CD14-positive monocyte (primary cell): ENCODE results near the gene PDE9A. TPM values are rescaled to one million over a fixed set of nuclear protein-coding genes. Genes with fewer than 3 reads are reported as not detected.

Source experiments
- DNase-seq, 3 donors: peaks; one replicate each; pipeline ENCODE4 v3.0.0-alpha.2; 2011 to 2022
- H2AFZ ChIP-seq: 2 replicates; pipeline ENCODE4 v1.6.0; 2012; ENCODE audit warnings: mild to moderate bottlenecking, low read depth, low read length, inconsistent platforms; ENCODE audit not compliant: insufficient read depth, poor library complexity, severe bottlenecking
- H3K27ac ChIP-seq, 2 donors: 1 replicate in 1 of 2; 2 replicates in 1 of 2; pipeline ENCODE4 v1.5.1; 2012 to 2013; ENCODE audit warnings: low read length in 2 of 2, control low read depth in 1 of 2, inconsistent platforms in 1 of 2, low read depth in 1 of 2, mild to moderate bottlenecking in 1 of 2
- H3K27me3 ChIP-seq, 2 donors: one replicate each; pipeline versions ENCODE4 v1.6.0 to v1.6.1; 2011 to 2013; ENCODE audit warnings: low read length in 2 of 2; ENCODE audit not compliant: control insufficient read depth in 2 of 2, insufficient read depth in 2 of 2
- H3K36me3 ChIP-seq, 2 donors: replicated peaks in 1 of 2; 1 replicate in 1 of 2; 2 replicates in 1 of 2; pipeline versions ENCODE4 v1.5.1 to v1.6.1; 2012 to 2013; ENCODE audit warnings: low read length in 2 of 2, control low read depth in 1 of 2, inconsistent platforms in 1 of 2, mild to moderate bottlenecking in 1 of 2; ENCODE audit not compliant: insufficient read depth in 2 of 2, control insufficient read depth in 1 of 2
- H3K4me1 ChIP-seq, 2 donors: 1 replicate in 1 of 2; 2 replicates in 1 of 2; pipeline versions ENCODE4 v1.5.1 to v1.6.1; 2012 to 2013; ENCODE audit warnings: low read length in 2 of 2, control low read depth in 1 of 2, inconsistent platforms in 1 of 2, mild to moderate bottlenecking in 1 of 2, moderate library complexity in 1 of 2; ENCODE audit not compliant: insufficient read depth in 2 of 2, control insufficient read depth in 1 of 2
- H3K4me2 ChIP-seq: replicated peaks from 2 replicates; pipeline ENCODE3; 2012; ENCODE audit warnings: low read length, moderate library complexity, mild to moderate bottlenecking; ENCODE audit not compliant: poor library complexity, severe bottlenecking; ENCODE audit errors: extremely low read depth
- H3K4me3 ChIP-seq, 3 experiments: fragments of 200-600 bp in 1 of 3; sonication (generic) in 1 of 3; replicated peaks in 1 of 3; 1 replicate in 2 of 3; 2 replicates in 1 of 3; pipeline ENCODE4 v1.5.1; 2011 to 2013; ENCODE audit warnings: low read length in 3 of 3, mild to moderate bottlenecking in 3 of 3, control low read depth in 2 of 3, low read depth in 2 of 3, inconsistent platforms in 1 of 3, moderate library complexity in 1 of 3
- H3K79me2 ChIP-seq: 2 replicates; pipeline ENCODE4 v1.6.0; 2012; ENCODE audit warnings: mild to moderate bottlenecking, control low read depth, inconsistent platforms, low read length, moderate library complexity; ENCODE audit not compliant: insufficient read depth
- H3K9ac ChIP-seq: 2 replicates; pipeline ENCODE4 v1.6.0; 2017; ENCODE audit warnings: low read length, mild to moderate bottlenecking; ENCODE audit not compliant: insufficient read depth, poor library complexity, severe bottlenecking
- H3K9me3 ChIP-seq, 2 donors: replicated peaks in 1 of 2; 1 replicate in 1 of 2; 2 replicates in 1 of 2; pipeline versions ENCODE4 v1.5.1 to v1.6.1; 2012 to 2013; ENCODE audit warnings: low read length in 2 of 2, control low read depth in 1 of 2; ENCODE audit not compliant: control insufficient read depth in 1 of 2, insufficient read depth in 1 of 2
- H4K20me1 ChIP-seq: 2 replicates; pipeline ENCODE4 v1.6.0; 2012; ENCODE audit warnings: mild to moderate bottlenecking, low read length, control low read depth, moderate library complexity; ENCODE audit not compliant: insufficient read depth
- H3K27ac Mint-ChIP-seq, 7 donors: one replicate each; pipeline ENCODE4 v1.8.0; 2020; ENCODE audit warnings: mild to moderate bottlenecking in 7 of 7, mixed read lengths in 7 of 7, moderate library complexity in 6 of 7, inconsistent platforms in 2 of 7
- H3K27me3 Mint-ChIP-seq, 3 donors: one replicate each; pipeline ENCODE4 v1.8.0; 2021 to 2022; ENCODE audit warnings: low read depth in 3 of 3, mild to moderate bottlenecking in 3 of 3, mixed read lengths in 3 of 3, moderate library complexity in 3 of 3, inconsistent platforms in 1 of 3
- H3K36me3 Mint-ChIP-seq, 2 donors: one replicate each; pipeline ENCODE4 v1.8.0; 2020; ENCODE audit warnings: mixed read lengths in 2 of 2, inconsistent platforms in 1 of 2, mild to moderate bottlenecking in 1 of 2
- H3K4me1 Mint-ChIP-seq: one replicate; pipeline ENCODE4 v1.8.0; 2020; ENCODE audit warnings: mild to moderate bottlenecking, mixed read lengths
- H3K4me3 Mint-ChIP-seq, 2 donors: one replicate each; pipeline ENCODE4 v1.8.0; 2020; ENCODE audit warnings: mild to moderate bottlenecking in 2 of 2, mixed read lengths in 2 of 2, moderate library complexity in 1 of 2
- H3K9me3 Mint-ChIP-seq, 7 donors: one replicate each; pipeline ENCODE4 v1.8.0; 2020 to 2022; ENCODE audit warnings: mixed read lengths in 7 of 7, mild to moderate bottlenecking in 6 of 7, moderate library complexity in 6 of 7, inconsistent platforms in 2 of 7
- CTCF ChIP-seq: fragments of 200-600 bp; IDR thresholded peaks from one replicate; pipeline ENCODE4 v1.8.0; 2022; ENCODE audit warnings: antibody characterized with exemption, mild to moderate bottlenecking
- WGBS: methylation state at CpG from one replicate; pipeline ENCODE4 v1.1.5; 2013; ENCODE audit warnings: missing lambda C conversion rate; ENCODE audit not compliant: insufficient coverage; 5-methylcytosine and 5-hydroxymethylcytosine counted together
- intact Hi-C, 2 donors: fragments of 100-400 bp; cut with micrococcal nuclease; formaldehyde crosslinking; loops; one replicate each; pipeline versions ENCODE4 v1.15.0 to v1.15.1; 2023
- polyA plus RNA-seq, 3 donors: library from polyadenylated mRNA; depleted of rRNA in 1 of 3; unstranded in 2 of 3; stranded (reverse) in 1 of 3; fragments of 300-500 nt in 2 of 3; fragments of >200 nt in 1 of 3; fragmentation: Illumina TruSeq in 2 of 3; gene quantifications; 1 replicate in 2 of 3; 2 replicates in 1 of 3; pipeline ENCODE4 v1.2.3, GENCODE V29; 2012 to 2021

Gene PDE9A
- polyA plus RNA-seq, 3 donors: 0.05 to 0.52 TPM; not detected in 1

GRCh38 chr21:42618707-42619102 is 34.7 kb upstream of the PDE9A start:
- Mint-ChIP-seq H3K27ac (no peak overlapping the region), H3K27me3 (peaks cover 0 to 6% (median 4%) of the 10 kb centered on the region in 3 donors), H3K4me1 (no peaks in the 10 kb centered on the region), H3K4me3 (no peak overlapping the region), H3K9me3 (no peaks in the 10 kb centered on the region), H3K36me3 (no peaks in the 10 kb centered on the region)
- Histone ChIP-seq H3K9me3 (no peaks in the 10 kb centered on the region), H3K27me3 (peaks cover 0 to 6% of the 10 kb centered on the region in 2 donors), H4K20me1 (no peaks in the 10 kb centered on the region), H2AFZ (no peak overlapping the region), H3K4me1 (peaks cover 5 to 6% of the 10 kb centered on the region in 2 donors), H3K36me3 (no peaks in the 10 kb centered on the region), H3K4me3 (no peak overlapping the region), H3K27ac (no peak overlapping the region), H3K79me2 (no peaks in the 10 kb centered on the region), H3K9ac (no peak overlapping the region), H3K4me2 (no peak overlapping the region)
- no peak for DNase-seq
- WGBS: no CpG with 5 or more reads among the region's 3 CpGs
- no peak for TF ChIP-seq CTCF
- intact Hi-C loops: no loop called here

- Histone ChIP-seq H3K27ac (no peak overlapping the region), H3K4me2 (no peak overlapping the region), H3K4me1 (peaks cover 5 to 6% of the 10 kb centered on the region in 2 donors), H2AFZ (no peak overlapping the region), H3K36me3 (no peaks in the 10 kb centered on the region), H3K4me3 (no peak overlapping the region), H3K9ac (no peak overlapping the region), H3K9me3 (no peaks in the 10 kb centered on the region), H3K79me2 (no peaks in the 10 kb centered on the region), H4K20me1 (no peaks in the 10 kb centered on the region), H3K27me3 (peaks cover 0 to 6% of the 10 kb centered on the region in 2 donors)
- no peak overlapping the region for H3K27ac Mint-ChIP-seq
- H3K27me3 Mint-ChIP-seq: peaks cover 0 to 6% (median 4%) of the 10 kb centered on the region in 3 donors
- H3K36me3 Mint-ChIP-seq: no peaks in the 10 kb centered on the region
- DNase-seq: no peak
- H3K4me1 Mint-ChIP-seq: no peaks in the 10 kb centered on the region
- intact Hi-C loops: no loop called here
- H3K9me3 Mint-ChIP-seq: no peaks in the 10 kb centered on the region
- WGBS: 79% methylated on average over 3 of the region's 7 CpGs
- H3K4me3 Mint-ChIP-seq: no peak overlapping the region
- TF ChIP-seq CTCF: no peak
These were observed 34.3 kb upstream of the PDE9A start for GRCh38 chr21:42619166-42619565.
